GM21360 (cell line): ENCODE results near the gene INTS6L.
"Not testable (repeated sequence)": the region's sequence is repeated elsewhere in the genome, so short reads cannot be mapped to it uniquely, and the experiment has no call there.

ENCODE experiments used
- ATAC-seq: cut with Tn5 transposase; IDR thresholded peaks from one replicate; pipeline ENCODE4 v1.9.1; 2021; ENCODE audit warnings: mild to moderate bottlenecking, moderate library complexity; ENCODE audit not compliant: unreplicated experiment

INTS6L gene

DNA sequence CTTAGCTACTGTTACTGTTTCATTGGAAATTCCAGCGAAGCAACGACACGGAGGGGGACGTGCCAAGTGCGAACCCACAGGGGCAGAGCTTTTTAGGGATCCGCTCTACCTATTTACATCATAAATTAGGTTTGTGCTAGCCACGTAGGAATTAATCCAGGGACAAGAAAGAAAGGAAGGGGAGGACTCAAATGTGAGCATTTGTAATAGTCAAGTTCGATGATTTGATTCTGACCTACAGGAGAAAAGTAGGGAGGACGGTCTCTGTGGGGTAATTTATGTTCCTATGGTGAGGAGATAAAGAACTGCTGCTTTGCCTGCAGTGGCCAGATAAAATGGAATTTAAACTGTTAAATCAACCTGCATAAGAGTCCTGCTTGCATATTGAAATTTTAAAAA lies 1.7 kb downstream of the INTS6L start:
- ATAC-seq: no peak

DNA sequence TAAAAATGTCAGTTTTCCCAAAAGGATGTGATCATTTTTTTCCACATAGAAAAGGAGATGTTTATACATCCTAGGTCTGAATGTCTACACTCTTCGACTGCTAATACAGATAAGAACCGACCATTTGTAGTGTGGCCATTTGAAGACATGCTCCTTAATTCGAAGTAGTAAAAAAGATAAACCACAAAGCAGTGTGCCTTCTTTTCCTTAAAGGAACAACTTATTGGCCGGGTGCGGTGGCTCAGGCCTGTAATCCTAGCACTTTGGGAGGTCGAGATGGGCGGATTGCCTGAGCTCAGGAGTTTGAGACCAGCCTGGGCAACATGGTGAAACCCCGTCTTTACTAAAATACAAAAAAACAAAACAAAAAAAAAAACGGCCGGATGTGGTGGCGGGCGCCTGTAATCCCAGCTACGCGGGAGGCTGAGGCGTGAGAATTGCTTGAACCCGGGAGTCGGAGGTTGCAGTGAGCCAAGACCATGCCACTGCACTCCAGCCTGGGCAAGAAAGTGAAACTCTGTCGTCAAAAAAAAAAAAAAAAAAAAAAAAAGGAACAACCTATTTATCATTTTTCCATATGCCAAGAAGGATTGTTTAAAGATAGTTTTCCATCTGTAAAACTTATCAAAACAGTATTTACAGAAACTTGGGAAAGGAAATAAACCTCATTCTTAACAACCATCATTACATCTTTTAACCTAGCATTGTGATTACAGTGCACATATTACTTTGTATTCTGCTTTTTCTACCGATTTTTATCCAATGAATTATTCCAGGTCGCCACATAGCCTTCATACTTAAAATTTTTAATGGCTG lies 2.6 kb downstream of the INTS6L start:
- ATAC-seq: no peak

DNA sequence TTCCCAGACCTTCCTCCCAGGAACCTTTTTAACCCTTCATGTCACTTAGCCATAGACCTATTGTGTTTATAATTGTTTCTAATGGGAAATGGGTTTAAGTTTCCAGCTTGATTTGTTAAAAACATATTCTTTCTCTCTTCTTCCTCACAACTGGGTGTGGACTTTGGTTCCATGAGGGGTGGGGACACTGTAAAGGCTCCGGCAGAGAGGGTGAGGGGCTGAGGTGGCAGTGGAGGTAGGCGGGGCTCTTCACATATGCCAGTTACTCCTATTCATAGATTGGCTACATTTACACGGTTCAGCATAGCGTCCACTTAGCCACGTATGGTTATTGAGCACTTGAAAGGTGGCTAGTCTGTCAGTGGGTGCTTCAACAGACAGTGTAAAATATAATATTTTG lies 7.8 kb downstream of the INTS6L start:
- no peak for ATAC-seq

DNA sequence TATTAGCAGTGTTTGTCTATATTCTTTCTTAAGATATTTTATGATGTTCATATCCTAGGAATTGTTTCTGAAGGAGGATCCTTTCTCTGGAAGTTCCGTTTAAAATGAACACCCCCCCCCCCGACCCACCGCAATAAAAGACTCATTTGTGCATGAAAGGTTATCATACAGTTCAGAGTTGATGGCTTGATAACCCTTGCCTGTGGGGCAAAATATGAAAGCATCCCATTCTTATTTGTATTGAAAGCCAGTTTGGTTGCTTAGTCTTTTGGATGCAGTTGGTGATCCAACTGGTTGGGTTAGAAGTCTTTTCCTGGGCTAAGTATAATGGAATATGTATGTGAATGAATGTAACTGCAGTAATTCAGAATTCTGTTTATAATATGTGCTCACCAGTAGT lies 8.3 kb downstream of the INTS6L start:
- no peak for ATAC-seq

DNA sequence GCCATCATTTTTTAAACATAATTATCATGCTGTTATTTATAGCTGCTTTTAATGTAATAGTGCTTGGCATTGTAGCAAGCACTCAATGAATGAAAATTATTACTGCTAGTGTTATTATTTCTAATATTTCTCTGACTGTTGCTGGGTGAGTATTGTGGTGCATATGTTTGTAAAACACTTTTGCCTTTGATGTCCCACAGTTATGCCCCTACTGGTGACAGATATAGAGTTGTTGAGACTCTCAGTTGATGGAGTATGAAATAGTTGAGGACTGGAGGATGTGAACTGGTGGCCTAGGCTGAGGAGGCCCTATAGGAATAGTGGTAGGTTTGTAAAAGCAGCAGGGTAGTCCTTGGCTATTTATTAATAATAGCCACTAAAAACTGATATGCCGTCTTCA lies 9.6 kb downstream of the INTS6L start:
- no peak for ATAC-seq

DNA sequence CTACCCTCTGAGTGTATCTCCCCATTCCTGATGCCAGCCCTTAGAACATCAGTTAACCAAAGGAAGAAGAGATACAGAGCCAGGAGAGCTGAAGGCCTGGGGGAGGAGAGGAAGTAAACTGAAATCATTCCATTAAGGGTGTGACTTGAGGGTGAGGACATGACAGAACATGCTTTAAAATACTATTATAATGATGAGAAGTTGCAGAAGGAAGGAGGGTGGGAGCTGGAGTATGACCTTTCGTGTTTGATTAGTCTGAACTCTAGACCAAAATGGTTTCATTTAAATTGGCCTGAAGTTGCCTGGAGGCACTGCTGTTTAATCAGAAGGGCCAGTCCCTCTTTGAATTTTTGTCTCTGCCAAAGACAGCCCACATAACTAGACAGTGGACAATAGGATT lies 11.4 kb downstream of the INTS6L start:
- ATAC-seq: no peak

DNA sequence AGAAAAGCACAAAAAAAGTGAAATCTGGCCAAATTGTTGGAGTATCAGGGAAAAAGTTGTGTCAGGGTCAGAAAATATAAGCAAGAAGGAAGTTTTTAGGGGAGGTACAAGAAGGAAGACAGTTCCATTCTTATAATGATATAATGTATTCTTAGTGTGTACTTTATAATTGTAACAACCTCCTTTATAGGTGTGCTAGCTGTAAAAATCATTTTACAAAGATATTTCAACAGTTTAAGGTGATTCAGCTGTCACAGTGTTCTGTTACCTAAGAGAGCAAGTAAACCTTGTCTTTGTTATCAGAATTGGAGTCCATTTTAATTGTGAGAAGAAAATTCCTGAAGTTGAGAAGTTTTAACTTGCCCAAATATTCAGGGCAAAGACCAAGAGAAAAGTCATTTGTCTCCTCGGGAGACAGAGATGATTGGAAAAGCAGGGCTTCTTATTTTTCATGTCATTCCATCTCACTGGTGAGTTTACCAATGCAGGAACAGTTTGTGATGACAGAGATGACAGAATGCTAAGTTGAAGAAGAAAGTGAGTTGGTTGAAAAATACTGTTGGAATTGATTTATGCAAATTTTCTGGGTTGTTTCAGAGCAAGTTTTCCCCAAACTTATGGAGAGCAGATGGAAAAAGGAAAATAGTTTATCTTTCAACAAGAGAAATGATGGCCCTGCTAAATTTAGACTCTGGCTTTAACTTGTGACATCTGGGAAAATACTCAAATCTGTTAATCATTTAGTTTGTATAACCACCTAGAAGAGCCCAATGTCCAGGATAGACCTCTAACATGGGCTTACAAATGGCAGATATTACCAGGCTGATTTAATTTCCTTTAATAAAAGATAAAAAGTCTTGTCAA lies 14.8 kb downstream of the INTS6L start:
- ATAC-seq: no peak

DNA sequence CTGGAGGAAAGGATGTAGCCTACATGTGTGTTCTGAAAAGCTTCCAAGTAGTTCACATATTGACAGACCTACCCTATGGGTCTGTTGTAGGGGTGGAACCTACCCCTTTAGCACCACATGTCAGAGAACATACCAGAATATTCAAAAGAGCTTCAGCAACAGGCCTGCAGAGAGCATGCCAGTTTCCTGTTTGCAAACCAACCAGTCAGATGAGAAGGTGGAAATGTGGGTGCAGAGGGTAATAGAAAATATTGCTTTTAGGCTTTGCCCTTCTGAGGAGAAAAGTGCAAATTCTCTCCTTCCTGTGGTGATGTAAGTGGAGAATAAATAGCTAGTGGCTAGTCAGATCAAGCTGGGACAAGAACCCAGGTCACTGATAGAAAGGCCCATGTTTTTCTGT lies 16.4 kb downstream of the INTS6L start:
- no peak for ATAC-seq

DNA sequence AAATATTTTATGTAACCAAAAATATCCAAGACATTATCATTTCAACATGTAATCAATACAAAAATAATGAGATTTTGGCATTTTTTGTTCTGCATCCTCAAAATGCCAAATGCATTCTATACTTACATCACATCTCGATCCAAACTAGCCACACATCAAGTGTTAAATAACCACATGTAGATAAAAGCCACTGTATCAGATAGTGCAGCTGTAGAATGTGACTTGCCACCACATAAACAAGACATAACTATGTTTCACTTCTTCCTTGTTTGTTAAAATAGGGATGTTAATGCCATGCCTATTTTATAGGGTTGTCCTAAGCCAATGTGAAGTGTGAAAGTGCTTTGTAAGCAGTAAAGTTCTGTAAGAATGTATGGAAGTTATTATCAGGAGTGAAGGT lies 20.9 kb downstream of the INTS6L start:
- no peak for ATAC-seq

DNA sequence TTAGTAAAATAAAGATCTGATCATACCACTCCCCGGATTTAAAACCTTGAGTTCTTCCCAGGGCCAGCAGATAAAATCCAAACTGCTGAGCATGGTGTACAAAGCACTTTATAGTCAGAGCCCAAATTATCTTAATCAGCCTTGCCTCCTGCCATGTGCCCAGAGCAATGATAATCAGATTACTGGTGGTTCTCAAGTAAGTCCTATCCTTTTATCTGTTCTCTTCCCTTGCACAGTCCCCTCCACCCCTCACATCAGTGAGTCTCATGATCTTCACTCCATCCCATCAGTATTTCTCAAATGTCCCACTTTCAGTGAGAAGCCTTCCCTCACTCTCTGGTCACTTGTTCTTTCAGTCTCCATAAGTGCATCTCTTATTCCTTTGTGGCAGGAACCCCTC lies 22.7 kb downstream of the INTS6L start:
- no peak for ATAC-seq

DNA sequence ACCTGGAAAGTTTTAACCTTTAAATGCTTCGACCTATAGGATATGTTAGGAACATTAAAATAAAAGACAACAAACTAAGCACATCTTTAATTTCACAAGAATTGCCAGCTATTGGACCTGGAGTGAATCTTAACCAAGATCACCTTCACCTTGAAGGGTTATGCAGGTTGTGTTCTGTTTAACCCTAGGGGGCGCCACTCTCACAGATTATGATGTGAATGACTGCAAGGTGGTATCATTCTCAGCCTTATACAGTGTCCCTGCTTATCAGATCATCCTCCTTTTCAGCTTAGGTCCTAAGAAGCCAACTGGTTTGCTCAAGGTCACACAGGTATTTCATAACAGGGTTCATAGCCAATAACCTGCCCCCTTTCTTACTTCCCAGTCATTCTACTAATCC lies 23.5 kb downstream of the INTS6L start:
- no peak for ATAC-seq

DNA sequence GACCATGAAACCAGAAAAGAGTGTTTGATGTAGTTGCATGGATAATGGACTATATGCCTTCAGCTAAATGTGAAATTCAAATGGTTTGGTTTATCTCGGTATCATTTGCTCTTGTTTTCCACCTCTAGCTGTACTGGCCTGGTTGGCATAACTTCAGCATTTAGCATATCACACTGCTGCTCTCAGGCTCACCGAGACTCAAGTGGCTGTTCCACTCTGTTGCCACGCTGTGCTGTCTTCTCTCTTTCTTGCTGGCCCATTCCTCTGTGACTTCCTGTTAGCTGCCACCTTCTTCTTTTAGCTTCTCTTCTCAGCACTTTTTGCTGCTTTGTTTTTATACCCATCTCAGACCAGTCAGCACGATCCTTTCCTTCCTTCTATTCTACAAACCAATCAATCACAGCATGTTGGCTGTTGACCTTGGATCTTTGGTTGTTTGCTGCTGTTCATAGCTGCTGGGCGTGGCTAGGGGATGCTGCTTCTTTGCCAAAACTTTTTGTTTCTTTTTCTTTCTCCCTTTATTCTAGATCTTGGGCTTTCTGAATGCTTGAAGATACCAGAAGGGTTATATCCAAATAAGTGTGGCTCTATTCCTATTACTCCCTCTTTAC lies 24.0 kb downstream of the INTS6L start:
- ATAC-seq: no peak

DNA sequence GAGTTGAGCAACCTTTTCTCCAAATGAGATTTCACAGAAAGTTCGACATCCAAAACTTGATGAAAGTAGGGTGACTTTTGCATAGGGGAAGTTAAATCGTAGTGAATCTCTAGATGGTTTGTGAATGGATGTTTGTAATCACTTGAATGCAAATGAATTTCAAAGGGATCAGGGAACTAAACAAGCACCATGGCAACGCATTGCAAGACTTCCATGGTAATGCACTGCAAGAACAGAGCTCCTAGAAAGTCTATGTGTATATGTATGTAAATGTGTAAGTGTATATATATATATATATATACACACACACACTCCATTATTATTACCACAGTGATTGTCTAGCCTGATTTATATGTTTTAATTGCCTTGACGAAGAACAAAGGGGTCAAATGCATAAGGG lies 27.3 kb downstream of the INTS6L start:
- no peak for ATAC-seq

DNA sequence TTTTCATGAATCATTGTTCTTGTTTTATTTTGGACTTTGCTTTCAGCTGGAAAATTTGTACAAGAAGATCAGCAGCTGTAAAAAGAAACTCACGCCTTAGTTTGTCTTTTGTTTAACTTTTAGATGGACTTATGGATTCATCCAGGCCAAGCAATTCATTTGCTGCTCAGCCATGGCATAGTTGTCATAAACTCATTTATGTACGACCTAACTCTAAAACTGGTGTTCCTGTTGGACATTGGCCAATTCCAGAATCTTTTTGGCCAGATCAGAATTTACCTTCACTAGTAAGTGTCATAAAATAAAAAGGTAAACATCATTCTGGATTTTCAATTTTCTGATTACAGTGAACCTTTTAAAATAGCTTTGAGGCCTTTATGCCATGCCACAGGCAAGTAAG lies 29.1 kb downstream of the INTS6L start:
- ATAC-seq: no peak

DNA sequence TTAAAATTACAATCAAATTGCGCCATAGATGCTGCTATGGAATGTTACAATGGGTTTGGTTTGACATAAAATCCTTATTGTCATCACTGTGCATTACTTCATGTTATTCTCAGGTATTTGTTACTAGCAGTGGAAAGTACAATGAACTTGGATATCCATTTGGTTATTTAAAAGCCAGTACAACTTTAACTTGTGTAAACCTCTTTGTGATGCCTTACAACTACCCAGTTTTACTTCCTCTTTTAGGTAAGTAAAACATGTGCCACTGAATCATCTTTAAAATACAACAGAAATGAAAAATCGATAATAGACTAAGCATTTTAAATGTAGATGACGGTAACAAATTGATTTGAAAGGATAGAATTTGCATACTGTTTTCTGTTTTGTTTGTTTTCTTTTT lies 35.6 kb downstream of the INTS6L start:
- ATAC-seq: peak; percentile 68

DNA sequence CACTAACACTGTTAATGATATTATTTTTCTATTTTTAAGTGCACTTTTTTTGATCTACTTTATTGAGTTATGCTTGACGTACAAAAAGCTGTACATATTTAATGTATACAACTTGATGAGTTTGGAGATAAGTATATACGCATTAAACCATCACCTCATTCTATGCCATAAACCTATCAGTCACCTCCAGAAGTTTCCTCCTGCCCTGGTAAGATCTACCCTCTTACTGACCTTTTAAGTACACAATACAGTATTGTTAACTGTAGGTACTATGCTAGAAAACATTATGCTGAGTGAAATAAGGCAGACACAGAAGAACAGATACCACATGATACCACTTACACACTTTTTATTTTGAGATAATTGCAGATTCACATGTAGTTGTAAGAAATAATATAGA lies 36.9 kb downstream of the INTS6L start:
- ATAC-seq: no peak

DNA sequence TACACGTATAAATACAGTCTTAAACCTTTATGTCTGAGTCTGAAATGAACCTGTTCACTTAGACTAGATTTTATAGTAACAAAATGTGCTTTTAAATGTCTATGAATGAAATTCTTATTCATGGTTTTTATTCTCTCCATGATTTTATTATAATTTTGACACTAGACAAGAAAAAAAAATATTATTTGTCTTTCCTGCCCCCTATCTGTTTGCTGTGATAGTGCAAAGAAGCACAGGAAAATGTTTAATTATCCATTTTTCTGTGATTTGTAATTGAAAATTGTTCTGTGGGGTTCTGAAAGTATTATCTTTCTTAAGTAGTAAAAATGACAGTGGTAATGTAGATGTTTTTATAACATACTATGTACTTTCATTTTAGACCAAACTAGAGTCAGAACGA lies 52.0 kb downstream of the INTS6L start:
- ATAC-seq: no peak

DNA sequence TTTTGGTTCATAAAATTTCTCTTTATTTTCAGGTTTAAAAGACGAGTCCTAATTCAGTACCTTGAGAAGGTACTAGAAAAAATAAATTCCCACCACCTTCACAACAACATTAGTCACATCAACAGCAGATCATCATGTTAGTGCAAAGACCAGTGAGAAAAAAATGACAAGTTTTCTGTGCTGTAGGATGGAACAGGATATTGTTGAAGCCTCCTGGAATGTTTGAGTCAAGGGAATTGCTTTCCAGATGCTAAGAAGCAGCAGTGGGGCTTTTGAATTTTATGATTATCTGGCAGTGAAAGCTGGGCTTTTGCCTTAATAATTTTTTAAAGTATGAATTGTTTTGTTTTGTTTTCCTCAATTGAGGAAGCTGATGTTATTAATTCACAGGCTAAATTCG lies 61.0 kb downstream of the INTS6L start:
- ATAC-seq: no peak

DNA sequence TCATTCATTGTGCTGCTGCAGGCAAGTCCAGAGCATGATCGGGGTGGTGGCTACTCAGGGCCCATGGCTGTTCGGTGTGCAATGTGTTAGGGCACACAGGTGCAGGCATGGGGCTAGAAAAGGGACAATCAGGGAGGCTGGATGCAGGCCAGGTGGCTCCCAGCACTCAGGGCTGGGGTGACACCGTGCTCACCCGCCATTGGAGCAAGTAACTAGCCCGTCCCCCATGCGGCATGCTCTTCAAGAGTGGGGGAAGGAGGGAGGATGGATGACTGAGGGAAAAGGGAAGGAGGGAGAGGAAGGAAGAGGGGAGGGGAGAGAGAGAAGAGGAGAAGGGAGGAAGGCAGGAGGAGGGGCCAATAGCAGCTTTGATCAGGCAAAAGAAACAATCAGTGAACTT lies 64.7 kb downstream of the INTS6L start:
- ATAC-seq: no peak

DNA sequence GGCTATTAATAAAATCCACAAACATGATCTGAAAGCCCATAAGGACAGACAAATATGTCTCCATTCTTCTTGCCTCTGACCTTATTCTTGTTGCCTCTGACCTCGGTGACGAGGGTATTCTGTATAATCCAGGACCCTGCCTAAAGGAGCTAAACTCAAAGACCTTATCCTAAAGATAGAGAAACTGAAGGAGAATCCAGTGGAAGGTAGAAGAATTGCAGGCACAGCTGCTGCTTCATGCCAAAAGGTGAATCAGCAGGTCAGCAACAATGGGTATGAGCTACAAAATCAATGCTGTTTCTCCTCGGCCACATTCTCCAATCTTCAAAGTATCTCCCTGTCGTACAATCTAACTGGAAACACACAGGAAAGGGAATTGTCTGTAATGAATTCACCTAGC lies 71.4 kb downstream of the INTS6L start:
- no peak for ATAC-seq

DNA sequence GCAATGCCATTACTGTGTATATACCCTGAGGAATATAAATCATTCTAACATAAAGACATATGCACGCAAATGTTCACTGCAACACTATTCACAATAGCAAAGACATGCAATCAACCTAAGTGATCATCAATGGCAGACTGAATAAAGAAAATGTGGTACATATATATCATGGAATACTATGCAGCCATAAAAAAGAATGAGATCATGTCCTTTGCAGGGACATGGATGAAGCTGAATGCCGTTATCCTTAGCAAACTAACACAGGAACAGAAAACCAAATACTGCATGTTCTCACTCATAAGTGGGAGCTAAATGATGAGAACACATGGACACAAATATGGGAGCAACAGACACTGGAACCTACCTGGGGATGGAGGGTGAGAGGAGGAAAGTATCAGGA lies 73.6 kb downstream of the INTS6L start:
- ATAC-seq: not testable (repeated sequence)

DNA sequence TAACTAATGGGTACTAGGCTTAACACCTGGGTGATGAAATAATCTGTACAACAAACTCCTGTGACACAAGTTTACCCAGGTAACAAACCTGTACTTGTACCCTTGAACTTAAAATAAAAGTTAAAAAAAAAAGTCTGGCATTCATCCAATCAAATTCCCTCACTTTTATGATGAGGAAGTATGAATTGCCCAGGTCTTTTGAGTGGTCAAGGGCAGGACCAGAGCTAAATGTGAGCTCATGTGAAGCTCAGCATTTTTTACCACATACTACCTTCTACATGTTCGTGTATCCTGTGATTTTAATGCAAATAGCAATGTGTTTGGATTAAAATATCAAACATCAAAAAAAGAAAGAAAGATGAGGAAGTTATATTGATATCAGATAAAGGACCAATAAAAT lies 74.0 kb downstream of the INTS6L start:
- not testable (repeated sequence) for ATAC-seq
